Ishikawa (cell line): ENCODE data around the gene MYOF.
A peak's percentile ranks its signal among the peaks of the same experiment; 100 is the strongest.

Source experiments
- CEBPB ChIP-seq: IDR thresholded peaks from 2 replicates; pipeline ENCODE4 v1.6.1; 2012
- CREB1 ChIP-seq: IDR thresholded peaks from 2 replicates; pipeline ENCODE4 v1.6.1; 2012; ENCODE audit warnings: low read depth
- EGR1 ChIP-seq: IDR thresholded peaks from 2 replicates; pipeline ENCODE4 v1.6.1; 2012
- EP300 ChIP-seq: IDR thresholded peaks from 2 replicates; pipeline ENCODE4 v1.6.1; 2012; ENCODE audit warnings: borderline replicate concordance
- FOXM1 ChIP-seq: IDR thresholded peaks from 2 replicates; pipeline ENCODE4 v1.6.1; 2012; ENCODE audit warnings: low read depth, borderline replicate concordance
- MAX ChIP-seq: IDR thresholded peaks from 2 replicates; pipeline ENCODE4 v1.6.1; 2012
- NFIC ChIP-seq: IDR thresholded peaks from 2 replicates; pipeline ENCODE4 v1.6.1; 2012
- RAD21 ChIP-seq: IDR thresholded peaks from 2 replicates; pipeline ENCODE4 v1.6.1; 2012; ENCODE audit warnings: low read depth
- REST ChIP-seq: IDR thresholded peaks from 2 replicates; pipeline ENCODE4 v1.6.1; 2012; ENCODE audit warnings: low read depth, mild to moderate bottlenecking
- TAF1 ChIP-seq: IDR thresholded peaks from 2 replicates; pipeline ENCODE4 v1.6.1; 2012; ENCODE audit warnings: low read depth, mild to moderate bottlenecking
- TCF12 ChIP-seq: IDR thresholded peaks from 2 replicates; pipeline ENCODE4 v1.6.1; 2012; ENCODE audit warnings: low read depth
- TEAD4 ChIP-seq: IDR thresholded peaks from 2 replicates; pipeline ENCODE4 v1.6.1; 2012
- USF1 ChIP-seq: IDR thresholded peaks from 2 replicates; pipeline ENCODE4 v1.6.1; 2012
- YY1 ChIP-seq: IDR thresholded peaks from 2 replicates; pipeline ENCODE4 v1.6.1; 2012; ENCODE audit warnings: low read depth
- ZBTB7A ChIP-seq: IDR thresholded peaks from 2 replicates; pipeline ENCODE4 v1.6.1; 2012; ENCODE audit warnings: low read depth

Gene MYOF

GRCh38 chr10:93485690-93486089 is 3.6 kb upstream of the MYOF start:
- TF ChIP-seq TEAD4 (no peak), RAD21 (peak; percentile 43; the same call in 1 of the 2 replicates)

- no peak for TF ChIP-seq NFIC
- no peak for TF ChIP-seq EGR1
- TF ChIP-seq FOXM1: no peak
- no peak for TF ChIP-seq TEAD4
- TF ChIP-seq ZBTB7A: no peak; the same call in 1 of the 2 replicates
- no peak for TF ChIP-seq CEBPB
Measured at GRCh38 chr10:93481637-93482144, 443 bp downstream of the MYOF start.

- TF ChIP-seq EP300 (no peak), REST (no peak), TEAD4 (no peak), EGR1 (no peak), MAX (no peak), CREB1 (no peak), USF1 (no peak), FOXM1 (no peak), TCF12 (no peak), CEBPB (no peak), YY1 (no peak), ZBTB7A (no peak)
Measured at GRCh38 chr10:93478873-93479272, 3.3 kb downstream of the MYOF start.

GRCh38 chr10:93476756-93477155 is 5.4 kb downstream of the MYOF start:
- TF ChIP-seq FOXM1 (no peak), NFIC (no peak), EGR1 (no peak), ZBTB7A (no peak), EP300 (no peak), CEBPB (no peak), USF1 (no peak), TAF1 (no peak), MAX (no peak), RAD21 (no peak), TEAD4 (no peak), CREB1 (no peak), REST (no peak), YY1 (no peak), TCF12 (no peak)

- TF ChIP-seq NFIC (0 out of 2 replicates have a peak, but pooled peaks have one; percentile 6), TAF1 (no peak), RAD21 (no peak), TCF12 (peak; percentile 49; the same call in 1 of the 2 replicates), CREB1 (no peak), REST (no peak), MAX (peak; percentile 20; the same call in 1 of the 2 replicates), EP300 (0 out of 2 replicates have a peak, but pooled peaks have one; percentile 35), EGR1 (no peak), USF1 (no peak)
Measured at GRCh38 chr10:93475871-93476270, 6.3 kb downstream of the MYOF start.
